ENCODE measurements around the gene APCDD1.

Gene APCDD1

GRCh38 chr18:10436160-10436559 is 18.3 kb upstream of the APCDD1 start:
- DNase-seq, result no peak

- DNase-seq, result no peak
Measured at GRCh38 chr18:10437837-10438236, 16.6 kb upstream of the APCDD1 start.

GRCh38 chr18:10439898-10440297 is 14.5 kb upstream of the APCDD1 start:
- no peak for DNase-seq

- DNase-seq, result no peak
Measured at GRCh38 chr18:10440884-10441283, 13.6 kb upstream of the APCDD1 start.

GRCh38 chr18:10441472-10441871 is 13.0 kb upstream of the APCDD1 start:
- no peak for DNase-seq

- no peak for DNase-seq
Measured at GRCh38 chr18:10442551-10442971, 11.9 kb upstream of the APCDD1 start.

GRCh38 chr18:10443001-10443400 is 11.4 kb upstream of the APCDD1 start:
- no peak for DNase-seq

- DNase-seq, result no peak
Measured at GRCh38 chr18:10444314-10445006, 10.0 kb upstream of the APCDD1 start.

- no peak for DNase-seq
Measured at GRCh38 chr18:10449396-10449795, 5.0 kb upstream of the APCDD1 start.

GRCh38 chr18:10450986-10451385 is 3.4 kb upstream of the APCDD1 start:
- no peak for DNase-seq

GRCh38 chr18:10453261-10453805 is 1.1 kb upstream of the APCDD1 start:
- DNase-seq, result no peak

- no peak for DNase-seq
Measured at GRCh38 chr18:10454681-10455557, 484 bp downstream of the APCDD1 start.

GRCh38 chr18:10455726-10456453 is 1.5 kb downstream of the APCDD1 start:
- DNase-seq, result no peak

GRCh38 chr18:10456718-10457117 is 2.3 kb downstream of the APCDD1 start:
- DNase-seq, result no peak

- DNase-seq, result no peak
Measured at GRCh38 chr18:10457128-10457527, 2.7 kb downstream of the APCDD1 start.

- no peak for DNase-seq
Measured at GRCh38 chr18:10457767-10458166, 3.3 kb downstream of the APCDD1 start.

GRCh38 chr18:10458691-10459090 is 4.3 kb downstream of the APCDD1 start:
- no peak for DNase-seq

GRCh38 chr18:10459587-10459986 is 5.2 kb downstream of the APCDD1 start:
- DNase-seq, result no peak

GRCh38 chr18:10460414-10461018 is 6.1 kb downstream of the APCDD1 start:
- DNase-seq, result no peak

GRCh38 chr18:10461989-10462388 is 7.6 kb downstream of the APCDD1 start:
- DNase-seq, result no peak

- DNase-seq, result no peak
Measured at GRCh38 chr18:10462597-10462996, 8.2 kb downstream of the APCDD1 start.

GRCh38 chr18:10463096-10463495 is 8.7 kb downstream of the APCDD1 start:
- DNase-seq, result no peak

- DNase-seq, result no peak
Measured at GRCh38 chr18:10463741-10464140, 9.3 kb downstream of the APCDD1 start.
